Stimulated activated CD4-positive, alpha-beta T cell treated with anti-CD3 and anti-CD28 coated beads, Interleukin-12 subunit alpha, Interleukin-12 subunit beta, amount 100 ng/mL, for 48 hours (primary cell): ENCODE data around the gene PLA2G4F.

Source experiments
- DNase-seq, 3 donors: peaks; one replicate each; pipeline ENCODE4 v3.0.0-alpha.2; 2020; ENCODE audit warnings: low read depth in 2 of 3, low spot score in 1 of 3

Gene PLA2G4F, protein sequence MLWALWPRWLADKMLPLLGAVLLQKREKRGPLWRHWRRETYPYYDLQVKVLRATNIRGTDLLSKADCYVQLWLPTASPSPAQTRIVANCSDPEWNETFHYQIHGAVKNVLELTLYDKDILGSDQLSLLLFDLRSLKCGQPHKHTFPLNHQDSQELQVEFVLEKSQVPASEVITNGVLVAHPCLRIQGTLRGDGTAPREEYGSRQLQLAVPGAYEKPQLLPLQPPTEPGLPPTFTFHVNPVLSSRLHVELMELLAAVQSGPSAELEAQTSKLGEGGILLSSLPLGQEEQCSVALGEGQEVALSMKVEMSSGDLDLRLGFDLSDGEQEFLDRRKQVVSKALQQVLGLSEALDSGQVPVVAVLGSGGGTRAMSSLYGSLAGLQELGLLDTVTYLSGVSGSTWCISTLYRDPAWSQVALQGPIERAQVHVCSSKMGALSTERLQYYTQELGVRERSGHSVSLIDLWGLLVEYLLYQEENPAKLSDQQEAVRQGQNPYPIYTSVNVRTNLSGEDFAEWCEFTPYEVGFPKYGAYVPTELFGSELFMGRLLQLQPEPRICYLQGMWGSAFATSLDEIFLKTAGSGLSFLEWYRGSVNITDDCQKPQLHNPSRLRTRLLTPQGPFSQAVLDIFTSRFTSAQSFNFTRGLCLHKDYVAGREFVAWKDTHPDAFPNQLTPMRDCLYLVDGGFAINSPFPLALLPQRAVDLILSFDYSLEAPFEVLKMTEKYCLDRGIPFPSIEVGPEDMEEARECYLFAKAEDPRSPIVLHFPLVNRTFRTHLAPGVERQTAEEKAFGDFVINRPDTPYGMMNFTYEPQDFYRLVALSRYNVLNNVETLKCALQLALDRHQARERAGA

GRCh38 chr15:42156243-42156922, at the start of gene PLA2G4F:
PLA2G4F (minus strand) TSS chr15:42156636; CDS start chr15:42156549, 87 bp downstream.
- no peak for DNase-seq

DNA sequence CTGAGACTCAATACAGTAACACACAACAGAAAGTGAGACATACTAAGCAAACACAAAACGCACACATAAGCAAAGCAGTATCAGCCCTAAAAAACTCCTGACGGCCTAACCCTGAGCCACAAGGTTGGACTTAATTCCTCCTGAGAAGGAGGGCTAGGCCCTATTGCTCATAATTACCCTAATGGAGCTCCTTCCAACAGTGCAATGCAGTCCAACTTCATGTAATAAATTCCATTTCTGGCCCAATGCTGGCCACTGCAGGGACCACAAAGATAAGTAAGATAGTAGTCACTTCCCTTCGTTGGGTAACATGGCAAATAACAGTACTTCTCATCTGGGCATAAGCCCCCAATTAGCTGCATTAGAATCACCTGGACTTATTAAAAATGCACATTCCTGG, 47.5 kb upstream of the PLA2G4F start:
- no peak for DNase-seq

DNA sequence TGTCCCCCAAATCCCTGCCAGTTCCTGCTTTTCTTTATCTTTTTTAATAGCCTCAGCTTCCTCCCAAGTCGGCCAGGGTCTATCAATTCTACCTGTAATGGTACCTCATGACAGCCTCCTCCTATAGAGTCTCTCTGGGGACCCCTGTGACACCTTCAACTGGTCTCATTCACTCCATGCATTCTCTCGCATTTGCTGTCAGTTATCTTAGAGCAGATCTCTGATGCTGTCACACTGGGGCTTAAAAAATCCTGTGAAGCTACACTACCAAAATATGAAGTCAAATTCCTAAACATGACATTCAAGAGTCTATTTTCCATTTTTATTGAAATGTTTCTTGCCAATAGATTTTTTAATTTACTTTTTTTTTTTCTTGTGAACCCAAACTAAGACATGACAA, 46.2 kb upstream of the PLA2G4F start:
- no peak for DNase-seq

- no peak for DNase-seq
Measured at GRCh38 chr15:42201801-42202200, 45.4 kb upstream of the PLA2G4F start.

DNA sequence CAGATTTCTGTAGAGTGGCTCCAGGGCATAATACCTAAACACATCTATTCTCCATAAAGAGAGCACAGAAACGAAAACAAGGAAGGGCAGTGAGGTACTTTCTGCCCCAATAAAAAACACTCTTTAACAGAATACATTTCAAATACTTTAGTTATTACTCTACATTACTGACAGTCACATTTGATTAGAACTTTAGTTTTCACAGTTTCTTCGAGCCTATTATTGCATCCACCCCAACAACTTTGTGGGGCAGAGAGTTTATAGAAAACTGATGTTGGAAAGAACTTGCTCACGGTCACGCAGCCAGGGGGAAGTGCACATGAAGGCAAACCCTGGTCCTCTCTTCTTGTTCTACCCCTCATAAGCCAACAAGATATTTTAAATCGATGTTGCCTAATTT, 42.7 kb upstream of the PLA2G4F start:
- DNase-seq: no peak

- no peak for DNase-seq
Measured at GRCh38 chr15:42198516-42198915, 42.1 kb upstream of the PLA2G4F start.

- peak in 1 of 3 donors; percentile 7 for DNase-seq
Measured at GRCh38 chr15:42194513-42194912, 38.1 kb upstream of the PLA2G4F start.

GRCh38 chr15:42193383-42193782, 36.9 kb upstream of the PLA2G4F start:
- no peak for DNase-seq

DNA sequence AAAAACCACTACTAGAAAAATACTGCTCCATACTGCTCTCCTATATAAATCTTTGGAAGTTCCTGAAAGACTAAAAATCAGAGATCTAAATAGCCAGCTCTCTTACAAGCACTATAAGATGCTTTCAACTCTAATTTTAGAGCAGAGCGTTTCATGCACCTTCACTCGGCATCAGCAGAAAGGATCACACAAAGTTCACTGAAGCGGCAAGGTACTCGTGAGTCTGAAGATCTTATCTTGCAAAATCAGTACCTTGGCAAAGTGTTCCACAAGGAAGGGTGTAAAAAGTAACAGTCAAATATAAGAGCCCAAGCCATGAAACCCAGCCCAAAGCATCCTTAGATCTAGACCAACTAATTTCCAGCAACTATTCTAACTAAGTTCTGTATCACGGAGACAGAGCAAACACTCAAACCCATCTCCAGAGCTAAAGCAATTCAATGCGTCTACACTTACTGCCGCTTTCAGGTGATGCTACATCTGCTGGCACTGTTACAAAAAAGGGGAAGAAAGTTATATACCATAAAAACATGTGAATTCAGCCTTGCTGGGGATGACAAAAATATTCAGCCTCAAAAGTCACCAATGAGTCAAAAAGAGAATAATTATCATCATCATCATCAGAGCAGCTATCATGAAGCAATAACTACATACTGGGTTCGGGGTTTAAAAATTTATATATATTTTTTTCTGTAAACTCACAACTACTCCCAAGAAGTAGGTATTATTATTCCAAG, 35.3 kb upstream of the PLA2G4F start:
- no peak for DNase-seq

DNA sequence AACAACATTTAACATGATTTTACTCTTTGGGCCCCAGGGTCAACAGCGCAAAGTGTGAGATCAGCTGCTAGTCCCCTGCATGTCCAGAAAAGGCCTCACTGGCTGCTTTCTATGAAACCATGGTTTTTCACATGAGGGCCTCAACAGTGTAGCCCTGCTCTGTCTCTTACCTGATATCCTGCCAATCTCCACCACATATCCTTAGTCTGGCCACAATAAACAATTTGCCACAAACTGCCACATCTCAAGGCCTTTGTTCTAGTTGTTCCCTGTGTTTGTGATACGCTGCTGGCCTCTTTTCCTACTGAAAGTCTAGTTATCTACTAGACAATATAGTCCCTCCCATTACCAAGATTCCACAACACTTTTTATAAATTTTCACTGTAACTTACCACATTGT, 33.9 kb upstream of the PLA2G4F start:
- no peak for DNase-seq

GRCh38 chr15:42185801-42186200, 29.4 kb upstream of the PLA2G4F start:
- DNase-seq: no peak

GRCh38 chr15:42184736-42185135, 28.3 kb upstream of the PLA2G4F start:
- DNase-seq: no peak

- DNase-seq: no peak
Measured at GRCh38 chr15:42184296-42184695, 27.9 kb upstream of the PLA2G4F start.

DNA sequence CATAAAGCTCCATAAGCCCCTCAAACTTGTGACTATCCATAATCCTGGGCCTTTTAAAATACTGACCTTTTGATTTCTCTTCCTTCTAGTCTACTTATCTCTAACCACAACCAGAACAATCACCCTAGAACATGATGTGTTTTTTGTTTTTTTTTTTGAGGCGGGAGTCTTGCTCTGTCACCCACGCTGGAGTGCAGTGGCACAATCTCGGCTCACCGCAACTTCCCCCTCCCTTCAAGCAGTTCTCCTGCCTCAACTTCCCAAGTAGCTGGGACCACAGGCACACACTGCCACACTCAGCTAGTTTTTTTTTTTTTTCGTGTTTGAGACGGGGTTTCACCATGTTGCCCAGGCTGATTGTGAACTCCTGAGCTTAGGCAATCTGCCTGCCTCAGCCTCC, 26.5 kb upstream of the PLA2G4F start:
- DNase-seq: no peak

GRCh38 chr15:42182328-42182886, 26.0 kb upstream of the PLA2G4F start:
- no peak for DNase-seq

DNA sequence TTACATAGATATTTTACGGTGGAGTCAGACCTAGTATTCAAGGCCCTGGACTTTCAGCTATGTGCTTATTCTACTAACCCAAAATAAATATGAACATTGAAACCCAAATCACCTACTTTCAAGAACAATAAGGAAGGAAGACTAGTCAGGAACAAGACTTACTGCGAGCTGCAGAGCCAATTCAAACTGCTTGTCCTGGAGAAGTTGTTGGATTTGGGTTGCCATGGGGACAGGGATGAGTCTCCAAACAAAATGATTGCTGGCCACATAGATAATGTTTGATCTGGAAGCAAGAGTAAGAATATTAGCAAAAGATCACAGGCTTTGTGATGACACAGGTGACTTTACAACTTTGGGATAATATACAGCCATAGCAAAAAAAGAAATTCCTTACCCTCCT, 21.6 kb upstream of the PLA2G4F start:
- no peak for DNase-seq

DNA sequence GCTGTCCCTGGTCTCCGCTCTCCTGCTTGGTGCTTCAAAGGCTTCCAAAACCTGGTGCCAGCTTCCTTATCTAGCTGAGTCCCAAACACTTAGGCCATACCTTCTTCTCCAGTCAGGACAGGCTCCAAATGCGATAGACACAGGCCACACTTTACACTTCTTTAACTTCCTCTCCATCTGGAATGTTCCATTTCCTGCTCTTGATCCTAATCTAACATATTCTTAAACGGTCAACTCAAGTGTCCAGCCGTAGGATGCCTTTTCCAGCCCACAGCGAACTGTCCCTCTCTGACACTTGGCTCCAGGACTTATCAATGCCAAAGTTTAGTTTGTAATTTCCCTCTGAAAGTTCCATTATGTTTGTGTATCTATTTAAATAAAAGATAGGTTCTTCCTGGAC, 19.2 kb upstream of the PLA2G4F start:
- no peak for DNase-seq

- DNase-seq: no peak
Measured at GRCh38 chr15:42172475-42172874, 16.0 kb upstream of the PLA2G4F start.

DNA sequence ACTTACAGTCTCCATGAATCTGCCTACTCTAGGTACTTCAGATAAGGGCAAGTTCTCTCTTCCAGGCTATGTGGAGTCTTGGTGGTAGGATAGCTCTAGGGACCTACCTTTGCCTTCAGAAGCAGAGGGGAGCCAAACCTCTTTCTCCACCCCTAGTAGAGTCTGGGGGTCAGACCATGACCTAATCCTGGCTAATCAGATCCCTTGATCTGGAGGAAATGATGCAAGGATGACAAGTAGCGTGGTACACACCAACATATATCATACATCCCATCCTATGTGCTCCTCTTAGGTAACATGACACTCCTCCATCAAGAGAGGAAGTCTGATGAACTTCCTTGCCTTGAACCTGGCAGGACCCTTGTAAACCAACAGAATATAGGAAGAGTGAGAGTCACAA, 15.4 kb upstream of the PLA2G4F start:
- no peak for DNase-seq

GRCh38 chr15:42171122-42171521, 14.7 kb upstream of the PLA2G4F start:
- no peak for DNase-seq
